Body of pancreas (tissue), 4 donors: ENCODE measurements around the gene MBD6. TPM values are rescaled to one million over a fixed set of nuclear protein-coding genes. Genes with fewer than 3 reads are reported as not detected.

Source experiments
- ATAC-seq: fragments of 150-250 bp; one replicate; pipeline ENCODE4 v1.9.1; 2016
- DNase-seq, 4 donors: peaks; one replicate each; pipeline ENCODE4 v3.0.0-alpha.2; 2019
- H3K27ac ChIP-seq, 4 donors: fragments of 200-600 bp; sonication (generic); 1 replicate in 3 of 4; 2 replicates in 1 of 4; pipeline versions ENCODE4 v1.5.1 to v1.6.1; 2016 to 2019; ENCODE audit warnings: mild to moderate bottlenecking in 1 of 4, mixed read lengths in 1 of 4, moderate library complexity in 1 of 4
- H3K27me3 ChIP-seq, 2 donors: fragments of 200-600 bp; sonication (generic); one replicate each; pipeline ENCODE4 v1.6.0; 2016; ENCODE audit warnings: mild to moderate bottlenecking in 1 of 2
- H3K36me3 ChIP-seq, 2 donors: fragments of 200-600 bp; sonication (generic); replicated peaks in 1 of 2; 2 replicates each; pipeline ENCODE4 v1.5.1; 2016; ENCODE audit warnings: low read depth in 2 of 2; ENCODE audit not compliant: insufficient read depth in 1 of 2
- H3K4me1 ChIP-seq: fragments of 200-600 bp; sonication (generic); one replicate; pipeline ENCODE4 v1.6.0; 2016
- H3K4me3 ChIP-seq, 2 donors: fragments of 200-600 bp; sonication (generic); 1 replicate in 1 of 2; 2 replicates in 1 of 2; pipeline ENCODE4 v1.5.1; 2016 to 2019
- H3K9me3 ChIP-seq, 3 donors: fragments of 200-600 bp; sonication (generic); 1 replicate in 2 of 3; 2 replicates in 1 of 3; pipeline ENCODE4 v1.5.1; 2016
- CTCF ChIP-seq, 7 experiments: fragments of 450-650 bp in 4 of 7; fragments of 200-600 bp in 3 of 7; sonication (generic) in 3 of 7; IDR thresholded peaks; one replicate each; pipeline ENCODE4 v1.5.1; 2016 to 2019; ENCODE audit warnings: antibody characterized with exemption in 7 of 7
- POLR2A ChIP-seq, 3 donors: fragments of 450-650 bp; IDR thresholded peaks; one replicate each; pipeline ENCODE4 v1.6.1; 2016; ENCODE audit warnings: antibody characterized with exemption in 3 of 3, mild to moderate bottlenecking in 2 of 3
- WGBS, 2 donors: methylation state at CpG; one replicate each; pipeline ENCODE4 v1.1.5; 2017; 5-methylcytosine and 5-hydroxymethylcytosine counted together
- intact Hi-C: fragments of 100-400 bp; cut with DNase I; formaldehyde crosslinking; loops from one replicate; pipeline ENCODE4 v1.15.1; 2023
- total RNA-seq, 2 donors: library from RNA; depleted of rRNA; stranded (reverse); fragments of >200 nt; gene quantifications; one replicate each; pipeline ENCODE4 v1.1.0, GENCODE V29; 2016

Gene MBD6
- total RNA-seq, 2 donors from 2014 or later, result 22.7 to 30.6 TPM

- peak overlapping the region in 1 of 2 donors; percentile 53 for H3K4me3 ChIP-seq
- DNase-seq, result no peak
- no peaks in the 10 kb centered on the region for H3K36me3 ChIP-seq
- WGBS, 2 donors, result 14 to 20% methylated on average over 9 of the region's 9 CpGs
- no peaks in the 10 kb centered on the region for H3K27me3 ChIP-seq
- intact Hi-C loops, result no loop called here
- H3K27ac ChIP-seq, result peak overlapping the region; percentile 89 to 96 (median 92)
- peaks cover 26% of the 10 kb centered on the region for H3K4me1 ChIP-seq
- no peaks in the 10 kb centered on the region for H3K9me3 ChIP-seq
- TF ChIP-seq CTCF (IDR thresholded peaks at IDR 0.05), result peak in 1 of 7 experiments; percentile 4
- no peak for TF ChIP-seq POLR2A (IDR thresholded peaks at IDR 0.05)
- no peak for ATAC-seq
Observed at GRCh38 chr12:57547288-57548012, 24.8 kb downstream of the MBD6 start.

- H3K4me1 ChIP-seq, result peaks cover 26% of the 10 kb centered on the region
- no peak overlapping the region for H3K27ac ChIP-seq
- ATAC-seq, result no peak
- no peak overlapping the region for H3K4me3 ChIP-seq
- H3K36me3 ChIP-seq, result no peaks in the 10 kb centered on the region
- WGBS, 2 donors, result 90 to 95% methylated on average over 2 of the region's 2 CpGs
- no peak for DNase-seq
- no peaks in the 10 kb centered on the region for H3K9me3 ChIP-seq
- intact Hi-C loops, result no loop called here
- no peak for TF ChIP-seq CTCF (IDR thresholded peaks at IDR 0.05)
- no peak for TF ChIP-seq POLR2A (IDR thresholded peaks at IDR 0.05)
- H3K27me3 ChIP-seq, result no peaks in the 10 kb centered on the region
Observed at GRCh38 chr12:57548013-57548315, 25.3 kb downstream of the MBD6 start.

- H3K4me1 ChIP-seq, result peaks cover 26% of the 10 kb centered on the region
- no peaks in the 10 kb centered on the region for H3K9me3 ChIP-seq
- ATAC-seq, result no peak
- intact Hi-C loops, result no loop called here
- H3K27me3 ChIP-seq, result no peaks in the 10 kb centered on the region
- no peak for TF ChIP-seq CTCF (IDR thresholded peaks at IDR 0.05)
- no peak for TF ChIP-seq POLR2A (IDR thresholded peaks at IDR 0.05)
- 26 to 59% methylated on average over 2 of the region's 2 CpGs for WGBS, 2 donors
- DNase-seq, result no peak
- no peak overlapping the region for H3K4me3 ChIP-seq
- H3K36me3 ChIP-seq, result no peaks in the 10 kb centered on the region
- H3K27ac ChIP-seq, result no peak overlapping the region
Observed at GRCh38 chr12:57548488-57548887, 25.9 kb downstream of the MBD6 start.

GRCh38 chr12:57549203-57549908, 26.7 kb downstream of the MBD6 start:
- no peak for TF ChIP-seq CTCF (IDR thresholded peaks at IDR 0.05)
- no peak for TF ChIP-seq POLR2A (IDR thresholded peaks at IDR 0.05)
- Histone ChIP-seq H3K27me3 (no peaks in the 10 kb centered on the region), H3K9me3 (no peaks in the 10 kb centered on the region), H3K27ac (no peak overlapping the region), H3K36me3 (no peaks in the 10 kb centered on the region), H3K4me3 (no peak overlapping the region), H3K4me1 (peaks cover 26% of the 10 kb centered on the region)
- ATAC-seq (no peak), DNase-seq (no peak)
- intact Hi-C loops, result no loop called here
- 43 to 51% methylated on average over 11 to 13 of the region's 13 CpGs for WGBS, 2 donors
